ENCODE results near the gene RGL1.

The RGL1 gene

GRCh38 chr1:183937611-183938010, 132.7 kb downstream of the RGL1 start:
- H3K9me3 ChIP-seq (ENCODE audit: insufficient read depth, low read depth, low read length) = no peaks in the 10 kb centered on the region
- WGBS = 91% methylated on average over 10 of the region's 11 CpGs
- H3K4me1 ChIP-seq (ENCODE audit: insufficient read depth, low read length) = no peaks in the 10 kb centered on the region
- no peak overlapping the region for H3K4me3 ChIP-seq (ENCODE audit: low read length)
- H3K9ac ChIP-seq (ENCODE audit: low read depth, low read length) = no peak overlapping the region
- H3K36me3 ChIP-seq (ENCODE audit: insufficient read depth, low read length) = no peaks in the 10 kb centered on the region; the same call in 1 of the 2 replicates
- no peak overlapping the region for H3K27ac ChIP-seq (ENCODE audit: low read depth, low read length)
- H3K27me3 ChIP-seq (ENCODE audit: insufficient read depth, low read length) = peaks cover 1% of the 10 kb centered on the region; the same call in 1 of the 2 replicates

GRCh38 chr1:183941001-183941400, 136.1 kb downstream of the RGL1 start:
- Histone ChIP-seq H3K9ac (ENCODE audit: low read depth, low read length) (no peak overlapping the region), H3K36me3 (ENCODE audit: insufficient read depth, low read length) (no peaks in the 10 kb centered on the region; the same call in 1 of the 2 replicates), H3K9me3 (ENCODE audit: insufficient read depth, low read depth, low read length) (no peaks in the 10 kb centered on the region), H3K27me3 (ENCODE audit: insufficient read depth, low read length) (peaks cover 31% of the 10 kb centered on the region), H3K4me1 (ENCODE audit: insufficient read depth, low read length) (peaks cover 18% of the 10 kb centered on the region; the same call in 1 of the 2 replicates), H3K27ac (ENCODE audit: low read depth, low read length) (no peak overlapping the region), H3K4me3 (ENCODE audit: low read length) (no peak overlapping the region)
- WGBS = 88% methylated on average over 5 of the region's 5 CpGs

GRCh38 chr1:183942933-183943693, 138.2 kb downstream of the RGL1 start:
- Histone ChIP-seq H3K27me3 (ENCODE audit: insufficient read depth, low read length) (peaks cover 52% of the 10 kb centered on the region), H3K36me3 (ENCODE audit: insufficient read depth, low read length) (no peaks in the 10 kb centered on the region; the same call in 1 of the 2 replicates), H3K4me1 (ENCODE audit: insufficient read depth, low read length) (peaks cover 22% of the 10 kb centered on the region; the same call in 1 of the 2 replicates), H3K9ac (ENCODE audit: low read depth, low read length) (no peak overlapping the region), H3K4me3 (ENCODE audit: low read length) (no peak overlapping the region), H3K9me3 (ENCODE audit: insufficient read depth, low read depth, low read length) (no peaks in the 10 kb centered on the region), H3K27ac (ENCODE audit: low read depth, low read length) (no peak overlapping the region)
- WGBS = 64% methylated on average over 5 of the region's 5 CpGs

- H3K27me3 ChIP-seq (ENCODE audit: insufficient read depth, low read length) = peaks cover 58% of the 10 kb centered on the region
- H3K36me3 ChIP-seq (ENCODE audit: insufficient read depth, low read length) = no peaks in the 10 kb centered on the region
- peak overlapping the region; percentile 69 for H3K27ac ChIP-seq (ENCODE audit: low read depth, low read length)
- H3K4me3 ChIP-seq (ENCODE audit: low read length) = peak overlapping the region; percentile 11; the same call in 1 of the 2 replicates
- peak overlapping the region; percentile 10; the same call in 1 of the 2 replicates for H3K9ac ChIP-seq (ENCODE audit: low read depth, low read length)
- H3K9me3 ChIP-seq (ENCODE audit: insufficient read depth, low read depth, low read length) = no peaks in the 10 kb centered on the region
- 18% methylated on average over 4 of the region's 4 CpGs for WGBS
- peaks cover 22% of the 10 kb centered on the region; the same call in 1 of the 2 replicates for H3K4me1 ChIP-seq (ENCODE audit: insufficient read depth, low read length)
These were observed 140.8 kb downstream of the RGL1 start for GRCh38 chr1:183945428-183946319.

- H3K9me3 ChIP-seq (ENCODE audit: insufficient read depth, low read depth, low read length) = no peaks in the 10 kb centered on the region
- peaks cover 22% of the 10 kb centered on the region; the same call in 1 of the 2 replicates for H3K4me1 ChIP-seq (ENCODE audit: insufficient read depth, low read length)
- 73% methylated on average over 1 of the region's 1 CpG for WGBS
- no peak overlapping the region for H3K9ac ChIP-seq (ENCODE audit: low read depth, low read length)
- H3K4me3 ChIP-seq (ENCODE audit: low read length) = no peak overlapping the region
- peaks cover 58% of the 10 kb centered on the region for H3K27me3 ChIP-seq (ENCODE audit: insufficient read depth, low read length)
- H3K36me3 ChIP-seq (ENCODE audit: insufficient read depth, low read length) = no peaks in the 10 kb centered on the region
- peak overlapping the region; percentile 69; the same call in 1 of the 2 replicates for H3K27ac ChIP-seq (ENCODE audit: low read depth, low read length)
These were observed 141.3 kb downstream of the RGL1 start for GRCh38 chr1:183946320-183946613.

GRCh38 chr1:183947988-183948387, 143.1 kb downstream of the RGL1 start:
- 82% methylated on average over 1 of the region's 1 CpG for WGBS
- Histone ChIP-seq H3K9me3 (ENCODE audit: insufficient read depth, low read depth, low read length) (no peaks in the 10 kb centered on the region), H3K4me3 (ENCODE audit: low read length) (no peak overlapping the region), H3K27ac (ENCODE audit: low read depth, low read length) (no peak overlapping the region), H3K36me3 (ENCODE audit: insufficient read depth, low read length) (no peaks in the 10 kb centered on the region), H3K4me1 (ENCODE audit: insufficient read depth, low read length) (peaks cover 20% of the 10 kb centered on the region; the same call in 1 of the 2 replicates), H3K27me3 (ENCODE audit: insufficient read depth, low read length) (peaks cover 53% of the 10 kb centered on the region), H3K9ac (ENCODE audit: low read depth, low read length) (no peak overlapping the region)

GRCh38 chr1:183952101-183952500, 147.2 kb downstream of the RGL1 start:
- Histone ChIP-seq H3K9ac (ENCODE audit: low read depth, low read length) (no peak overlapping the region), H3K4me1 (ENCODE audit: insufficient read depth, low read length) (no peaks in the 10 kb centered on the region), H3K27me3 (ENCODE audit: insufficient read depth, low read length) (peaks cover 16% of the 10 kb centered on the region), H3K27ac (ENCODE audit: low read depth, low read length) (no peak overlapping the region), H3K36me3 (ENCODE audit: insufficient read depth, low read length) (no peaks in the 10 kb centered on the region), H3K9me3 (ENCODE audit: insufficient read depth, low read depth, low read length) (no peaks in the 10 kb centered on the region), H3K4me3 (ENCODE audit: low read length) (no peak overlapping the region)
- WGBS = no CpG with 5 or more reads among the region's 1 CpG

- Histone ChIP-seq H3K9ac (ENCODE audit: low read depth, low read length) (no peak overlapping the region), H3K9me3 (ENCODE audit: insufficient read depth, low read depth, low read length) (no peaks in the 10 kb centered on the region), H3K4me3 (ENCODE audit: low read length) (no peak overlapping the region), H3K4me1 (ENCODE audit: insufficient read depth, low read length) (no peaks in the 10 kb centered on the region), H3K27me3 (ENCODE audit: insufficient read depth, low read length) (peaks cover 6% of the 10 kb centered on the region; the same call in 1 of the 2 replicates), H3K36me3 (ENCODE audit: insufficient read depth, low read length) (no peaks in the 10 kb centered on the region), H3K27ac (ENCODE audit: low read depth, low read length) (no peak overlapping the region)
- WGBS = 69% methylated on average over 5 of the region's 5 CpGs
These were observed 148.1 kb downstream of the RGL1 start for GRCh38 chr1:183953031-183953430.

GRCh38 chr1:183954496-183954895, 149.6 kb downstream of the RGL1 start:
- Histone ChIP-seq H3K36me3 (ENCODE audit: insufficient read depth, low read length) (no peaks in the 10 kb centered on the region), H3K27me3 (ENCODE audit: insufficient read depth, low read length) (peaks cover 2% of the 10 kb centered on the region; the same call in 1 of the 2 replicates), H3K4me1 (ENCODE audit: insufficient read depth, low read length) (no peaks in the 10 kb centered on the region), H3K27ac (ENCODE audit: low read depth, low read length) (no peak overlapping the region), H3K9me3 (ENCODE audit: insufficient read depth, low read depth, low read length) (no peaks in the 10 kb centered on the region), H3K9ac (ENCODE audit: low read depth, low read length) (no peak overlapping the region), H3K4me3 (ENCODE audit: low read length) (no peak overlapping the region)
- WGBS = 95% methylated on average over 3 of the region's 3 CpGs

- no peaks in the 10 kb centered on the region for H3K36me3 ChIP-seq (ENCODE audit: insufficient read depth, low read length)
- 96% methylated on average over 2 of the region's 2 CpGs for WGBS
- H3K9ac ChIP-seq (ENCODE audit: low read depth, low read length) = no peak overlapping the region
- no peaks in the 10 kb centered on the region for H3K4me1 ChIP-seq (ENCODE audit: insufficient read depth, low read length)
- H3K27ac ChIP-seq (ENCODE audit: low read depth, low read length) = no peak overlapping the region
- no peak overlapping the region for H3K4me3 ChIP-seq (ENCODE audit: low read length)
- H3K9me3 ChIP-seq (ENCODE audit: insufficient read depth, low read depth, low read length) = no peaks in the 10 kb centered on the region
- peaks cover 2% of the 10 kb centered on the region; the same call in 1 of the 2 replicates for H3K27me3 ChIP-seq (ENCODE audit: insufficient read depth, low read length)
These were observed 151.8 kb downstream of the RGL1 start for GRCh38 chr1:183956559-183957188.
